OCI-LY7 (cell line): ENCODE measurements around the gene LPP. TPM values are rescaled to one million over a fixed set of nuclear protein-coding genes. Genes with fewer than 3 reads are reported as not detected.

Source experiments
- BruUV-seq: library from RNA; stranded (reverse); fragments of 400-500 nt; replicated peaks from 2 replicates; lab custom pipeline; 2021; lab: Mats Ljungman, UMichigan
- CTCF ChIA-PET: fragments of 300-600 bp; sonication (Branson Sonifier 250); formaldehyde crosslinking; loops from one replicate; lab custom pipeline; 2022; ENCODE audit warnings: antibody characterized with exemption; ENCODE audit not compliant: unreplicated experiment; lab: Charles Lee
- POLR2A ChIA-PET: fragments of 300-600 bp; sonication (Branson Sonifier 250); formaldehyde crosslinking; loops from one replicate; lab custom pipeline; 2022; ENCODE audit warnings: antibody characterized with exemption; lab: Charles Lee
- DNase-seq: peaks from one replicate; pipeline ENCODE4 v3.0.0-alpha.2; 2015; ENCODE audit warnings: low spot score
- H2AFZ ChIP-seq: fragments of 200-600 bp; sonication (generic), shearing (Covaris generic); 2 replicates; pipeline ENCODE4 v1.6.1; 2014; ENCODE audit warnings: mild to moderate bottlenecking, antibody characterized with exemption, low read length, moderate library complexity
- H3K27ac ChIP-seq: fragments of 200-600 bp; sonication (generic); 2 replicates; pipeline ENCODE4 v1.5.1; 2014; ENCODE audit warnings: mixed run types, low read depth, mild to moderate bottlenecking, moderate library complexity, low read length, inconsistent platforms; ENCODE audit not compliant: poor library complexity, severe bottlenecking
- H3K36me3 ChIP-seq: fragments of 200-600 bp; sonication (generic); 2 replicates; pipeline ENCODE4 v1.6.1; 2014; ENCODE audit warnings: mild to moderate bottlenecking, antibody characterized with exemption, low read length, moderate library complexity, mixed read lengths; ENCODE audit not compliant: insufficient read depth
- H3K4me1 ChIP-seq: fragments of 200-600 bp; sonication (generic); 2 replicates; pipeline ENCODE4 v1.5.1; 2014; ENCODE audit warnings: mild to moderate bottlenecking, low read length; ENCODE audit not compliant: insufficient read depth, poor library complexity, severe bottlenecking
- H3K4me2 ChIP-seq: fragments of 200-600 bp; sonication (generic); 2 replicates; pipeline ENCODE4 v1.6.1; 2014; ENCODE audit warnings: mild to moderate bottlenecking, low read length
- H3K4me3 ChIP-seq: fragments of 200-600 bp; sonication (generic); 2 replicates; pipeline ENCODE4 v1.5.1; 2014; ENCODE audit warnings: mild to moderate bottlenecking, low read depth, low read length; ENCODE audit not compliant: poor library complexity, severe bottlenecking
- H3K79me2 ChIP-seq: fragments of 200-600 bp; sonication (generic); 2 replicates; pipeline ENCODE4 v1.6.1; 2016; ENCODE audit warnings: low read depth, mild to moderate bottlenecking, low read length, moderate library complexity, mixed read lengths; ENCODE audit not compliant: insufficient read depth
- H3K9me2 ChIP-seq: fragments of 200-600 bp; sonication (generic); 2 replicates; pipeline ENCODE4 v1.6.1; 2016; ENCODE audit warnings: mild to moderate bottlenecking, low read length, mixed read lengths; ENCODE audit not compliant: insufficient read depth
- H3K9me3 ChIP-seq: fragments of 200-600 bp; sonication (generic); 2 replicates; pipeline ENCODE4 v1.6.1; 2014; ENCODE audit warnings: mild to moderate bottlenecking, mixed run types, low read length, mixed read lengths
- H4K20me1 ChIP-seq: fragments of 200-600 bp; sonication (generic); 2 replicates; pipeline ENCODE4 v1.6.1; 2014; ENCODE audit warnings: mild to moderate bottlenecking, antibody characterized with exemption, low read length, moderate library complexity, mixed read lengths; ENCODE audit not compliant: insufficient read depth
- EZH2phosphoT487 ChIP-seq: fragments of 200-600 bp; sonication (generic); IDR thresholded peaks from 2 replicates; pipeline ENCODE4 v1.6.1; 2018; ENCODE audit warnings: low read depth, borderline replicate concordance, mild to moderate bottlenecking, mixed run types, antibody characterized with exemption, low read length, moderate library complexity, mixed read lengths
- intact Hi-C: fragments of 100-400 bp; cut with micrococcal nuclease; formaldehyde crosslinking; loops from one replicate; pipeline ENCODE4 v1.10.0; 2022; ENCODE audit not compliant: unreplicated experiment
- total RNA-seq, 2 experiments: library from RNA; depleted of rRNA in 1 of 2; stranded (reverse); fragments of >200 nt in 1 of 2; shearing (Covaris generic) in 1 of 2; gene quantifications; 2 replicates each; pipeline ENCODE4 v1.2.3, GENCODE V29; 2014 to 2022
- TF ChIP-seq, protein P1 (sequence below): fragments of 200-600 bp; sonication (generic); conservative IDR thresholded peaks from 2 replicates; pipeline ENCODE4 v1.5.1; 2014; ENCODE audit warnings: mild to moderate bottlenecking, antibody characterized with exemption, low read length, moderate library complexity, mixed read lengths

Gene LPP
- total RNA-seq, 2 experiments from 2014 or later, result 10.9 to 119 TPM

DNA sequence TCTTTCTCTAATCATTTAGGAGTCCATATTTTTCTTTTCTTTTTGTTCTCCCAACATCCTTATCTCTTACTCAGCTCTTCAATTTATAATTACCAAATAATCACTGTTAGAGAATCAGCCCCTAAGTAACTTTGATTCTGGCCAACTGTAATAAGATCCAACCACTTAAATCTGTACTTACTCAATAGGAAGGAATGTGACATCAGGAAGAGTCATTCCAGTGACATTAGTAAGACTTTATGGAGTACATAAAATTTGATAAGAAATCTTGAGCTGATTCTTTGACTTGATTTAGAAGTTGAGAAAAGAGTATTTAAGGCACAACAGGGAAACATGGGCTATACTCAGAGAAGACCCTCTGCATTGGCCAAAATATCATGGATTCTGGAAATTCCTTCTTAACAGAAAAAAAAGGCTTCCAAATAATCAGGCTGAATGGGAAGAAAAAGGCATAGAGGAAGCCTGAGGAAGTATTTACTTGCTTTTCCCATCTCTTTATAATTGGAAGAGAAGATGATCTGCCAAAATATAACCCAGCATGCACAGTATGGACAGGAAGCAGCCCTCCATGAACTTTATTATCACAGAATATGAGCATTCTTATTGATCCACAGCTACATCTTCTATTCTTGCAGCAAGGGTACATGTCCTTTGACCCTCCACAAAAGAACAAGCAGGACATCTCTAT is 728.1 kb downstream of the LPP start:
- BruUV-seq, result no TSS peak
- Histone ChIP-seq H3K36me3 (no peaks in the 10 kb centered on the region), H3K4me3 (no peak overlapping the region), H3K4me2 (no peak overlapping the region), H2AFZ (no peak overlapping the region), H4K20me1 (no peaks in the 10 kb centered on the region), H3K4me1 (no peaks in the 10 kb centered on the region), H3K79me2 (no peaks in the 10 kb centered on the region), H3K9me3 (no peaks in the 10 kb centered on the region), H3K27ac (no peak overlapping the region), H3K9me2 (no peaks in the 10 kb centered on the region)
- intact Hi-C loops, result no loop called here
- TF ChIP-seq EZH2phosphoT487, result no peak
- TF ChIP-seq, protein P1, sequence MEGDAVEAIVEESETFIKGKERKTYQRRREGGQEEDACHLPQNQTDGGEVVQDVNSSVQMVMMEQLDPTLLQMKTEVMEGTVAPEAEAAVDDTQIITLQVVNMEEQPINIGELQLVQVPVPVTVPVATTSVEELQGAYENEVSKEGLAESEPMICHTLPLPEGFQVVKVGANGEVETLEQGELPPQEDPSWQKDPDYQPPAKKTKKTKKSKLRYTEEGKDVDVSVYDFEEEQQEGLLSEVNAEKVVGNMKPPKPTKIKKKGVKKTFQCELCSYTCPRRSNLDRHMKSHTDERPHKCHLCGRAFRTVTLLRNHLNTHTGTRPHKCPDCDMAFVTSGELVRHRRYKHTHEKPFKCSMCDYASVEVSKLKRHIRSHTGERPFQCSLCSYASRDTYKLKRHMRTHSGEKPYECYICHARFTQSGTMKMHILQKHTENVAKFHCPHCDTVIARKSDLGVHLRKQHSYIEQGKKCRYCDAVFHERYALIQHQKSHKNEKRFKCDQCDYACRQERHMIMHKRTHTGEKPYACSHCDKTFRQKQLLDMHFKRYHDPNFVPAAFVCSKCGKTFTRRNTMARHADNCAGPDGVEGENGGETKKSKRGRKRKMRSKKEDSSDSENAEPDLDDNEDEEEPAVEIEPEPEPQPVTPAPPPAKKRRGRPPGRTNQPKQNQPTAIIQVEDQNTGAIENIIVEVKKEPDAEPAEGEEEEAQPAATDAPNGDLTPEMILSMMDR, result no peak
- ChIA-PET CTCF (no interaction called here), POLR2A (interaction anchor here (0.6 to 0.8 kb wide), 4 partner anchors 12 to 915 kb away, joined by 3 read pairs; no protein-coding TSS in a partner anchor)
- DNase-seq, result no peak

GRCh38 chr3:188884299-188885043 is 730.5 kb downstream of the LPP start:
- CTCF ChIA-PET, result no interaction called here
- Histone ChIP-seq H3K4me1 (no peaks in the 10 kb centered on the region), H3K4me3 (no peak overlapping the region), H3K27ac (no peak overlapping the region), H3K79me2 (no peaks in the 10 kb centered on the region), H3K36me3 (no peaks in the 10 kb centered on the region), H3K9me3 (no peaks in the 10 kb centered on the region), H3K9me2 (no peaks in the 10 kb centered on the region), H3K4me2 (no peak overlapping the region), H4K20me1 (no peaks in the 10 kb centered on the region), H2AFZ (no peak overlapping the region)
- DNase-seq, result no peak
- no TSS peak for BruUV-seq
- POLR2A ChIA-PET, result no interaction called here
- TF ChIP-seq, protein P1, result no peak
- no peak for TF ChIP-seq EZH2phosphoT487
- intact Hi-C loops, result no loop called here
